NT2/D1 (cell line): Measurements from ENCODE around the gene MRFAP1L1.

Source experiments
- SUZ12 ChIP-seq: IDR thresholded peaks from 2 replicates; pipeline ENCODE4 v1.6.1; 2011; ENCODE audit not compliant: insufficient read length, insufficient read depth; ENCODE audit errors: extremely low read depth
- ZNF274 ChIP-seq: IDR thresholded peaks from 2 replicates; pipeline ENCODE4 v1.6.1; 2011; ENCODE audit warnings: mild to moderate bottlenecking, low read depth, low read length

GRCh38 chr4:6662591-6662990, 47.1 kb downstream of the MRFAP1L1 start:
- TF ChIP-seq SUZ12 (no peak), ZNF274 (no peak)
